Caco-2 (cell line): ENCODE measurements around the gene C1RL. TPM values are rescaled to one million over a fixed set of nuclear protein-coding genes. Genes with fewer than 3 reads are reported as not detected.

ENCODE experiments used
- BruUV-seq: library from RNA; stranded (reverse); fragments of 400-500 nt; replicated peaks from 2 replicates; lab custom pipeline; 2021; lab: Mats Ljungman, UMichigan
- CTCF ChIA-PET: fragments of 300-600 bp; sonication (Branson Sonifier 250); formaldehyde crosslinking; loops from one replicate; lab custom pipeline; 2022; ENCODE audit warnings: antibody characterized with exemption; lab: Charles Lee
- POLR2A ChIA-PET: fragments of 300-600 bp; sonication (Branson Sonifier 250); formaldehyde crosslinking; loops from one replicate; lab custom pipeline; 2022; ENCODE audit warnings: antibody characterized with exemption; lab: Charles Lee
- DNase-seq, 2 experiments: peaks; one replicate each; pipeline versions ENCODE4 v3.0.0 to v3.0.0-alpha.2; 2020 to 2022
- H3K27me3 ChIP-seq: replicated peaks from 2 replicates; pipeline ENCODE4 v1.6.0; 2011; ENCODE audit warnings: low read length; ENCODE audit not compliant: control insufficient read depth, insufficient read depth
- H3K36me3 ChIP-seq: 2 replicates; pipeline ENCODE4 v1.5.1; 2011; ENCODE audit warnings: low read length; ENCODE audit not compliant: control insufficient read depth, insufficient read depth
- H3K4me1 ChIP-seq: fragments of 250-450 bp; sonication (Bioruptor Pico); 2 replicates; pipeline ENCODE4 v1.5.1; 2020; ENCODE audit warnings: mild to moderate bottlenecking
- H3K4me3 ChIP-seq: 2 replicates; pipeline ENCODE4 v1.5.1; 2011; ENCODE audit warnings: low read depth, mild to moderate bottlenecking, control low read depth, low read length
- H3K9me3 ChIP-seq: fragments of 250-450 bp; sonication (Bioruptor Pico); 2 replicates; pipeline ENCODE4 v1.5.1; 2020; ENCODE audit warnings: mild to moderate bottlenecking, moderate library complexity
- H3K27ac Mint-ChIP-seq: one replicate; pipeline ENCODE4 v1.8.0; 2022; ENCODE audit warnings: mixed read lengths; ENCODE audit not compliant: unreplicated experiment
- H3K27me3 Mint-ChIP-seq: one replicate; pipeline ENCODE4 v1.8.0; 2022; ENCODE audit warnings: mixed read lengths; ENCODE audit not compliant: insufficient read depth, unreplicated experiment
- H3K36me3 Mint-ChIP-seq: one replicate; pipeline ENCODE4 v1.8.0; 2022; ENCODE audit warnings: mild to moderate bottlenecking, mixed read lengths; ENCODE audit not compliant: insufficient read depth, unreplicated experiment
- H3K4me1 Mint-ChIP-seq: one replicate; pipeline ENCODE4 v1.8.0; 2022; ENCODE audit warnings: low read depth, mixed read lengths; ENCODE audit not compliant: unreplicated experiment
- H3K4me3 Mint-ChIP-seq: one replicate; pipeline ENCODE4 v1.8.0; 2022; ENCODE audit warnings: mild to moderate bottlenecking, moderate library complexity, mixed read lengths; ENCODE audit not compliant: unreplicated experiment
- H3K9me3 Mint-ChIP-seq: one replicate; pipeline ENCODE4 v1.8.0; 2022; ENCODE audit warnings: mixed read lengths; ENCODE audit not compliant: unreplicated experiment
- intact Hi-C: fragments of 100-400 bp; cut with micrococcal nuclease; formaldehyde crosslinking; loops from one replicate; pipeline ENCODE4 v1.10.0; 2022; ENCODE audit not compliant: unreplicated experiment
- total RNA-seq: library from RNA; stranded (reverse); gene quantifications from 2 replicates; pipeline ENCODE4 v1.2.3, GENCODE V29; 2022
- TF ChIP-seq, protein P1 (sequence below), 2 experiments: fragments of 200-600 bp in 1 of 2; IDR thresholded peaks; 1 replicate in 1 of 2; 2 replicates in 1 of 2; pipeline versions ENCODE4 v1.5.1 to v1.8.0; 2011 to 2022; ENCODE audit warnings: antibody characterized with exemption in 1 of 2, control low read depth in 1 of 2, inconsistent platforms in 1 of 2, low read depth in 1 of 2, low read length in 1 of 2, mild to moderate bottlenecking in 1 of 2, moderate library complexity in 1 of 2; ENCODE audit not compliant: insufficient read depth in 1 of 2, severe bottlenecking in 1 of 2, unreplicated experiment in 1 of 2

Gene C1RL
- total RNA-seq, 1 experiment from 2014 or later: 40.2 TPM

DNA sequence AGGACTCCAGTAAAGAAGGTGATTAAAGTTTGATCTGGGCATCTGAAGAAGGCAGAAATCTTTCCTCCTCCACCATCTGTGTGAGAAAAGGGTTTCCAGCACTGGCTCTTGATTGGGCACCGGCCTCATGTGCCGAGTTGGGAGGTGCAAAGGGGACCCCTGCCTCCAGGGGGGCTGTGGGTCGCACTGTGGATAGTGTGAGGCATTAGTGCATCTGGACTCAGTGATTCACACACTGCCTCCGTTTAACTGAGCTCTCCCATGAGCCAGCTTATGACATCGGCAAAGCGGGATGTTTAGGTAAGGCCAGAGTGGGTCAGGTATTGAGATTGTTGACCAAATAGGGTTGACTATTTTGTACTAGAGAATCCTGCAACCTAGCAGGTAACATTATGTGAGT is 39.6 kb downstream of the C1RL start:
- CTCF ChIA-PET: interaction anchor here (0.6 to 1.4 kb wide), 3 partner anchors 26 to 107 kb away, joined by 3 to 6 read pairs (median 5); partner anchors contain the start of gene C1RL
- no peaks in the 10 kb centered on the region for H3K9me3 ChIP-seq
- Mint-ChIP-seq H3K4me3 (no peak overlapping the region), H3K9me3 (no peaks in the 10 kb centered on the region), H3K4me1 (peaks cover 16% of the 10 kb centered on the region), H3K27me3 (no peaks in the 10 kb centered on the region), H3K36me3 (no peaks in the 10 kb centered on the region), H3K27ac (no peak overlapping the region)
- BruUV-seq: no TSS peak
- POLR2A ChIA-PET: interaction anchor here (0.5 to 0.8 kb wide), 3 partner anchors 11 to 771 kb away, joined by 3 read pairs; no protein-coding TSS in a partner anchor
- peaks cover 10% of the 10 kb centered on the region; the same call in 1 of the 2 replicates for H3K4me1 ChIP-seq
- TF ChIP-seq, protein P1, sequence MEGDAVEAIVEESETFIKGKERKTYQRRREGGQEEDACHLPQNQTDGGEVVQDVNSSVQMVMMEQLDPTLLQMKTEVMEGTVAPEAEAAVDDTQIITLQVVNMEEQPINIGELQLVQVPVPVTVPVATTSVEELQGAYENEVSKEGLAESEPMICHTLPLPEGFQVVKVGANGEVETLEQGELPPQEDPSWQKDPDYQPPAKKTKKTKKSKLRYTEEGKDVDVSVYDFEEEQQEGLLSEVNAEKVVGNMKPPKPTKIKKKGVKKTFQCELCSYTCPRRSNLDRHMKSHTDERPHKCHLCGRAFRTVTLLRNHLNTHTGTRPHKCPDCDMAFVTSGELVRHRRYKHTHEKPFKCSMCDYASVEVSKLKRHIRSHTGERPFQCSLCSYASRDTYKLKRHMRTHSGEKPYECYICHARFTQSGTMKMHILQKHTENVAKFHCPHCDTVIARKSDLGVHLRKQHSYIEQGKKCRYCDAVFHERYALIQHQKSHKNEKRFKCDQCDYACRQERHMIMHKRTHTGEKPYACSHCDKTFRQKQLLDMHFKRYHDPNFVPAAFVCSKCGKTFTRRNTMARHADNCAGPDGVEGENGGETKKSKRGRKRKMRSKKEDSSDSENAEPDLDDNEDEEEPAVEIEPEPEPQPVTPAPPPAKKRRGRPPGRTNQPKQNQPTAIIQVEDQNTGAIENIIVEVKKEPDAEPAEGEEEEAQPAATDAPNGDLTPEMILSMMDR (IDR thresholded peaks at IDR 0.05; ENCODE audit: insufficient read depth in 1 of 2, low read depth in 1 of 2, low read length in 1 of 2, severe bottlenecking in 1 of 2, unreplicated experiment in 1 of 2): no peak
- H3K36me3 ChIP-seq: no peaks in the 10 kb centered on the region
- intact Hi-C loops: no loop called here
- no peaks in the 10 kb centered on the region for H3K27me3 ChIP-seq
- H3K4me3 ChIP-seq: no peak overlapping the region
- no peak for DNase-seq

DNA sequence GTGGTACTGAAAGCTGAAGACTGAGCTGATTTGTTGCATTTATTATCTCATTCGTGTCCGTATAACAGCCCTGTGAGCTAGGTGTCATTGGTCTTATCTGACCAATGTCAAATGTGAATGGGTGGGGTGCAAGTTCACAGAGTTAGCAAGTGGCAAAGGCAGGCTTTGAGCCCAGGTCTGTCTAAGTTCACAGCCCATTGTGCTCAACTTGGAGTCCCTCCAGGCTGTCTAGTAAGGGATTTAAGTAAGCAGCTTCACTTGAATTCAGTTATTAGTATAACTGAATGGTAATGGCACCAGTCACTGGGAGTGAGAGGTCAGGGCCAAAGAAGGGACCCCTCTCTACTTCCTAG is 40.0 kb downstream of the C1RL start:
- Histone ChIP-seq H3K36me3 (no peaks in the 10 kb centered on the region), H3K4me1 (peaks cover 10% of the 10 kb centered on the region; the same call in 1 of the 2 replicates), H3K27me3 (no peaks in the 10 kb centered on the region), H3K9me3 (no peaks in the 10 kb centered on the region), H3K4me3 (no peak overlapping the region)
- Mint-ChIP-seq H3K27me3 (no peaks in the 10 kb centered on the region), H3K4me3 (no peak overlapping the region), H3K36me3 (no peaks in the 10 kb centered on the region), H3K4me1 (peaks cover 16% of the 10 kb centered on the region), H3K9me3 (no peaks in the 10 kb centered on the region), H3K27ac (no peak overlapping the region)
- CTCF ChIA-PET: interaction anchor here (0.9 to 1.4 kb wide), 2 partner anchors 40 to 107 kb away, joined by 3 to 6 read pairs; partner anchors contain the start of gene C1RL
- POLR2A ChIA-PET: interaction anchor here (0.5 to 0.8 kb wide), 3 partner anchors 11 to 771 kb away, joined by 3 read pairs; no protein-coding TSS in a partner anchor
- no peak for DNase-seq
- BruUV-seq: no TSS peak
- TF ChIP-seq, protein P1 (IDR thresholded peaks at IDR 0.05; ENCODE audit: insufficient read depth in 1 of 2, low read depth in 1 of 2, low read length in 1 of 2, severe bottlenecking in 1 of 2, unreplicated experiment in 1 of 2): no peak
- intact Hi-C loops: no loop called here

DNA sequence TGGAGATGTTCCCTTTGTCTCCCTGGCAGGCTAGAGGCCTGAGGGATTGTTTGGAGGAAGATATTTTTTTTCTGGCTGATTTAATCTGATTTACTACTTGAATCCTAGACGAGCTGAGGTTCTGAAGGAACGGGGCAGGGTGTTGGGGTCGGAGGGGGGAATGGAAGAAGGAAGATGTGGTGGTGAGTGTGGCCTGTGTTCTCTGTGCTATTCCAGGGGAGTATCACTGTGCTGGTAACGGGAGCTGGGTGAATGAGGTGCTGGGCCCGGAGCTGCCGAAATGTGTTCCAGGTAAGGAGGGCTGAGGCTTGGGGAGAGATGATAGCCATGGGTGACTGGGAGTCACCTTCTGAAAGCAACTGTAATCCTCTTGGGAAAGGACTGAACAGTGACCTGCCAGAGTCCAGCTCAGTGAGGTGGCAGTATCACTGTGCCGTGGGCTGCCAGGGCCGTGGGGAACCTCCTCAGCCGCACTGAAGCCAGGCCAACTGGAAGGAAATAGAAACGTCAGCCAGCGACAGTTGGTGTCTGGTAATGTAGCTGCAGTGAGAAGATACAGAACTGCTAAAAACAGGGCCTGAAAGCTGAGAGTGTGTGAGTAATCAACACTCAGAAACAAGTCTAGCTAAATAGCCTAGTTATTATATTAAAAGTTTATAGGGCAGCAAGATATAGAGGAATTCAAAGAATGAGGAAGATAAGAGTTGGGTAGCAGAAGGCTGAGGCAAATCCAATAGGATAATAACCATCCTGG is 40.6 kb downstream of the C1RL start:
- Mint-ChIP-seq H3K4me3 (no peak overlapping the region), H3K4me1 (peaks cover 16% of the 10 kb centered on the region), H3K36me3 (no peaks in the 10 kb centered on the region), H3K27ac (no peak overlapping the region), H3K9me3 (no peaks in the 10 kb centered on the region), H3K27me3 (no peaks in the 10 kb centered on the region)
- TF ChIP-seq, protein P1 (IDR thresholded peaks at IDR 0.05; ENCODE audit: insufficient read depth in 1 of 2, low read depth in 1 of 2, low read length in 1 of 2, severe bottlenecking in 1 of 2, unreplicated experiment in 1 of 2): no peak
- H3K4me1 ChIP-seq: peaks cover 10% of the 10 kb centered on the region; the same call in 1 of the 2 replicates
- no peaks in the 10 kb centered on the region for H3K27me3 ChIP-seq
- intact Hi-C loops: no loop called here
- no peak overlapping the region for H3K4me3 ChIP-seq
- H3K36me3 ChIP-seq: no peaks in the 10 kb centered on the region
- H3K9me3 ChIP-seq: no peaks in the 10 kb centered on the region
- POLR2A ChIA-PET: interaction anchor here (0.6 to 0.8 kb wide), 2 partner anchors 12 to 39 kb away, joined by 3 read pairs; no protein-coding TSS in a partner anchor
- DNase-seq: no peak
- CTCF ChIA-PET: interaction anchor here (0.8 to 1.4 kb wide), 3 partner anchors 40 to 122 kb away, joined by 3 to 6 read pairs (median 3); partner anchors contain the start of gene C1RL
- BruUV-seq: no TSS peak
